GM12892 (cell line): ENCODE data around the gene ATRN.
"Not testable (repeated sequence)": the region's sequence is repeated elsewhere in the genome, so short reads cannot be mapped to it uniquely, and the experiment has no call there.

Experiments used
- DNase-seq: peaks from one replicate; pipeline ENCODE4 v3.0.0; 2011; ENCODE audit not compliant: insufficient read length
- FAIRE-seq: peaks from 2 replicates; lab custom pipeline; 2011; peaks lifted over from hg19 to GRCh38; lab: Jason Lieb, UNC
- POLR2A ChIP-seq: IDR thresholded peaks from 2 replicates; pipeline ENCODE4 v1.6.1; 2011; ENCODE audit warnings: low read depth, low read length, control low read depth
- POLR2AphosphoS5 ChIP-seq: IDR thresholded peaks from 2 replicates; pipeline ENCODE4 v1.6.1; 2011; ENCODE audit warnings: low read depth, low read length, control low read depth
- TAF1 ChIP-seq: IDR thresholded peaks from 2 replicates; pipeline ENCODE4 v1.6.1; 2011; ENCODE audit warnings: low read depth, mild to moderate bottlenecking, control low read depth, low read length, borderline replicate concordance

Gene ATRN

GRCh38 chr20:3471397-3472021 is 691 bp downstream of the ATRN start:
- DNase-seq: no peak
- TF ChIP-seq POLR2A (no peak), TAF1 (no peak), POLR2AphosphoS5 (no peak)
- FAIRE-seq: peak; percentile 36

- TF ChIP-seq POLR2AphosphoS5: no peak
- no peak for TF ChIP-seq TAF1
- FAIRE-seq (no peak), DNase-seq (no peak)
These were observed 1.3 kb downstream of the ATRN start for GRCh38 chr20:3472105-3472504.

GRCh38 chr20:3473324-3473723 is 2.5 kb downstream of the ATRN start:
- DNase-seq: no peak
- no peak for FAIRE-seq
- TF ChIP-seq POLR2A: no peak

GRCh38 chr20:3473944-3474343 is 3.1 kb downstream of the ATRN start:
- FAIRE-seq: no peak

GRCh38 chr20:3477003-3477860 is 6.4 kb downstream of the ATRN start:
- not testable (repeated sequence) for DNase-seq, FAIRE-seq

More at GRCh38 chr20:3473944-3474343, 3.1 kb downstream of the ATRN start:
- TF ChIP-seq TAF1 (no peak), POLR2AphosphoS5 (no peak), POLR2A (no peak)
- no peak for DNase-seq

- DNase-seq: no peak
- no peak for FAIRE-seq
- TF ChIP-seq TAF1: no peak
- no peak for TF ChIP-seq POLR2A
- no peak for TF ChIP-seq POLR2AphosphoS5
These were observed 7.2 kb downstream of the ATRN start for GRCh38 chr20:3477861-3478544.

- FAIRE-seq: no peak
- no peak for TF ChIP-seq POLR2A
- no peak for TF ChIP-seq TAF1
- no peak for TF ChIP-seq POLR2AphosphoS5
- no peak for DNase-seq
These were observed 8.2 kb downstream of the ATRN start for GRCh38 chr20:3479025-3479424.

- FAIRE-seq: no peak
- DNase-seq: no peak
- TF ChIP-seq POLR2A (no peak), TAF1 (no peak), POLR2AphosphoS5 (no peak)
These were observed 9.2 kb downstream of the ATRN start for GRCh38 chr20:3479759-3480615.

GRCh38 chr20:3483309-3483708 is 12.5 kb downstream of the ATRN start:
- DNase-seq: no peak
- no peak for TF ChIP-seq POLR2AphosphoS5
- no peak for TF ChIP-seq TAF1
- TF ChIP-seq POLR2A: no peak
- no peak for FAIRE-seq

- DNase-seq (no peak), FAIRE-seq (no peak)
- TF ChIP-seq POLR2AphosphoS5 (no peak), TAF1 (no peak), POLR2A (no peak)
These were observed 13.0 kb downstream of the ATRN start for GRCh38 chr20:3483784-3484183.

- FAIRE-seq: no peak
- DNase-seq: no peak
- no peak for TF ChIP-seq POLR2A
- no peak for TF ChIP-seq POLR2AphosphoS5
- TF ChIP-seq TAF1: no peak
These were observed 15.1 kb downstream of the ATRN start for GRCh38 chr20:3485913-3486312.
